T-helper 9 cell (primary cell): ENCODE data around the gene ABHD2.
"Not testable (repeated sequence)": the region's sequence is repeated elsewhere in the genome, so short reads cannot be mapped to it uniquely, and the experiment has no call there.

Experiments used
- DNase-seq: peaks from one replicate; pipeline ENCODE4 v3.0.0-alpha.2; 2020

Gene ABHD2

GRCh38 chr15:89099968-89100367 is 11.7 kb downstream of the ABHD2 start:
- no peak for DNase-seq

GRCh38 chr15:89101302-89102193 is 13.3 kb downstream of the ABHD2 start:
- no peak for DNase-seq

GRCh38 chr15:89103481-89104171 is 15.4 kb downstream of the ABHD2 start:
- DNase-seq: no peak

DNA sequence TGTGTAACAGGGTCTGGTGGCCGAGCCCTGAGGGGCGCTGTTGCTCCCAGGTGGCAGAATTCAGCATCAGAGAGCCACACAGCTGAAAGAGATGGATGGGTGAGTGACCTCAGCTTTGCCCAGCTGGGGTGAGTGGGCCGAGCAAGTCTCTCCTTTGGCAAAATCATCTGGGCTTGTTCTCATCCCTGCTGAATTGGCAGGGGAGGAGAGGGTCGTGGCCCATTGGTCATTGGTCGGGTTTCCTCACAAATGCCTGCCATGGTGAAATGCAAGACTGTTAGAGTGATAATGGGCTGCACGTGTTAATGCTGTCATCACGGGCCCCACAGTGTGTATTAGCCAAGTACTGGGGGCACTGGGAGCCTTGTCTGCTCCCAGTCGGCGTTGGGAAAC is 15.9 kb downstream of the ABHD2 start:
- DNase-seq: no peak

DNA sequence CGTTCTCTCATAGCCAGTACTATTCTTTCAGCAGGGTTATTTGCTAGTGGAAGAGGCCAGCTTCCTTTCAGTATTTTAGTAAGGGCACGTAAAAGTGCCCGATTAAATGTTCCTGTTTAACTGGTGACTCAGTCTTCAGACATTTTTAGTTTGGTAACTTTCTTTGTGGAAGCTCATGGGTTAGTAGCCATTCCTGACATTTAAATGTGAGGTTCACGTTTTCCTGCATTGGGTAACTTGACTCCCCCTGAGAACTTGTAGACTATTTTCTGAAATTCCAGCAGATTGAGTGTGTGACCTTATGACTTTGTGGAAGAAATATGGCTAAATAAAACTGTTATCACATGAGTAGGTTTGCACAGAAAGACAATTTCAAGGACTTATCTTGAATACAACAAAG is 16.9 kb downstream of the ABHD2 start:
- DNase-seq: no peak

GRCh38 chr15:89106200-89106599 is 17.9 kb downstream of the ABHD2 start:
- no peak for DNase-seq

GRCh38 chr15:89107984-89108383 is 19.7 kb downstream of the ABHD2 start:
- DNase-seq: no peak

DNA sequence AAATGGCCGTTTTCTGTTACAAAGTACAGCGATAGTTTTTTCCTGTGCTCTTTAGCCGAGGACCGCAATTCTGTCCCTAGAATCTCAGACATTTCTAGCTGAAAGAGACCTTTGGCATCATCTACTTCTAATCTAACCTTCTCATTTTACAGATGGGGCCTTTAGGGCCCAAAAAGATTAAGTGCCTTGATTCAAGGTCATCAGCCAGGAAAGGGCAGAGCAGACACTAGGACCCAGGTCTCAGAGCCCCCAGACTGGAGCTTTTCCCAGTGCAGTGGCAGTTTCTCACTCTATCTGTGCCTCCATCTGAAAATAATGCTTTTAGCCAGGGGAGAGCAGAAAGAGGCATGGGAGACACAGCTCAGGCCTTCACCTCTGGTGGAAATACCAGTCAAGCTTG is 20.6 kb downstream of the ABHD2 start:
- no peak for DNase-seq

- no peak for DNase-seq
Observed at GRCh38 chr15:89109238-89109637, 21.0 kb downstream of the ABHD2 start.

- no peak for DNase-seq
Observed at GRCh38 chr15:89110060-89110459, 21.8 kb downstream of the ABHD2 start.

DNA sequence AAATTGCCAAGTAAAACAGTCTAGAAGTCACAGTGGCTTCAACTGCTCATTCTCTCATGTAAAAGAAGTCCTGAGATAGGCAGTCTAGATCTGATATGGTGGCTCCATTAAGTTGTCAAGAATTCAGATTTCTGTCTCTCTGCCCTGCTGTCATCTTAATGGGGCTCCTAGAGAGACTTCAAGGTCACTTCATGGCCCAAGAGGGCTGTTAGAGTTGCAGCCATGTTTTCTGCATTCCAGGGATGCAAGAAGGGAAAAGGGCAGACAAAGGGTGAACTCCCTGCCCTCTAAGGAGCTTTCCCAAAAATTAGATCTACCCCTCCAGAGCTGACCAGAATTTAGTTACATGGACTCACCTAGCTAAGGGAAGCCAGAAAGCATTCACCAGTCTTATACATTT is 23.1 kb downstream of the ABHD2 start:
- no peak for DNase-seq

DNA sequence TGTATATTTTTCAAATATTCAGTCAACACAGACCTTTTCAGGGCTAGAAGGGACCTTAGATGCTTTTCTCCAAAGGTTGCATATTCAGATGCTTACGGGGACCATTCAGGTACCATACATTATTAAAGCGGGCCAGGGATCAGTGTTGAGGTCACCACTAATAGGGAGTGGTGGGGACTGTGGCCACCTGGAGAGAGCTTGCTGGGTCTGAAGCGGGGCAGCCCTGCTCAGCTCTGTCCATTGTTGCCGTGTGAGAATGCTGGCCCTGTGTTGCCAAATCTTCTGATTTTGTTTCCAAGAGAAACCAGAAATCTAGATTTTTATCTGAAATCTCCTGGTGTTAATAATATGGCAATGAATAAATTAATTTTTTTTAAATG is 23.7 kb downstream of the ABHD2 start:
- DNase-seq: no peak

GRCh38 chr15:89112341-89112971 is 24.2 kb downstream of the ABHD2 start:
- no peak for DNase-seq

- no peak for DNase-seq
Observed at GRCh38 chr15:89113296-89114024, 25.2 kb downstream of the ABHD2 start.

GRCh38 chr15:89114990-89115389 is 26.7 kb downstream of the ABHD2 start:
- DNase-seq: no peak

DNA sequence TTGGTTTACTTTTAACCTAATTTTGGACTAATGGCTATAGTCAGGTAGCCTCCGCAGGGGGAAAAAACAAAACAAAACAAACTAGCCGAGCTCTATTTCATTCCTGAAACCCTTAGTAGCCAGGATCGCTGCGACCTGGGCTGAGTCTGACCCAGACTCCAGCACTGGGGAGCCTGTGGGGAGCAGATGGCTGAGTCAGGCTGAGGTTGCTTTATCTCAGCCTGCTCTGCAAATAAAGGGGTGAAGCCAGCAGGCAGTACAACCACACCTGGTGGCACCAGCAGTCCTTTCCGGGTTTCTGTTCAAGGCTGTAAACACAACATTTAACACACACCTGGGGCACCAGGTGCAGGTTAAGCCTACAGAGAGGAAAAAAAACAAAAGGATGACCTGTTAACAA is 27.3 kb downstream of the ABHD2 start:
- DNase-seq: no peak

GRCh38 chr15:89116404-89116803 is 28.1 kb downstream of the ABHD2 start:
- DNase-seq: no peak

DNA sequence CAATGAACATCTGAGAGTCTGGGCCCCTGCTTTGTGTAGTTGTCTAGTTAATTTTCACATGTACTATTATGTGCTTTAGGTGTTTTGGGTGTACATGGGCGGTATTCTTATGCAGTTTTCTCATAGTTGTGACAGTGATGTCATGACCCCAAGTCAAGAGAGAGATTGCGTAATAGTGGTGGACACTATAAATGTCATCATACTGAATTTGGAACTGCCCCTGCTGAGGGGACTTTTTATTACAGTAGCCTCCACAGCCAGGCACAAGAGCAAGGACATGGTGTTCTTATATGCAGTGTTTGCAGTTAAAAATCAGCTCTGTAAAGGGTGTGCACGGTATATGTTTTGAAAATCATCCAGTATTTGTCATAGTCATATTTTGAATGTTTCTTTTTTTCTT is 29.5 kb downstream of the ABHD2 start:
- DNase-seq: no peak

DNA sequence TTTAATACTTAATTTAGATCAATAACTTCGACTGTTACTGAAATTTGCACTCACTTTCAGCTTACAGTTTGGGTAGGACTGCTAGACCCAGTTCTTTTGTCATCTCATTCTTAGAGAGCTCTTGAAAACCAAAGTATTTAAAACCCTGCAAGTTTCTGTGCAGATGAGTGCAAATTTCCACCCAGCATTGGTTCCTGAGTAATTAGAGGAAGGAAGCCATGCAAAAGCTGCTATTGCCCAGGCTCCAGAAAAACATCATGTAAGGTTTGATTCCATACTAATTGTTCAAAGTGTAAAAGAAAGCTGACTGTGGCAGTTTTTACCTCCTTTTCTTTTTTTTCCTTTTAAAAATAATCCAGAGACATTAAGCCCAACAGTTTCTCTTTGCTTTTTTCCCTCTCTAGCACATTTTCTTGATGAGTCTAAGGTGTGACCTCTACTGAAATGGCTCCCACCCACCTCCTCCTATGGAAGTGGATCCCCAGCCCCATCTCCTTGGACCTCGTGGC is 30.3 kb downstream of the ABHD2 start:
- no peak for DNase-seq

DNA sequence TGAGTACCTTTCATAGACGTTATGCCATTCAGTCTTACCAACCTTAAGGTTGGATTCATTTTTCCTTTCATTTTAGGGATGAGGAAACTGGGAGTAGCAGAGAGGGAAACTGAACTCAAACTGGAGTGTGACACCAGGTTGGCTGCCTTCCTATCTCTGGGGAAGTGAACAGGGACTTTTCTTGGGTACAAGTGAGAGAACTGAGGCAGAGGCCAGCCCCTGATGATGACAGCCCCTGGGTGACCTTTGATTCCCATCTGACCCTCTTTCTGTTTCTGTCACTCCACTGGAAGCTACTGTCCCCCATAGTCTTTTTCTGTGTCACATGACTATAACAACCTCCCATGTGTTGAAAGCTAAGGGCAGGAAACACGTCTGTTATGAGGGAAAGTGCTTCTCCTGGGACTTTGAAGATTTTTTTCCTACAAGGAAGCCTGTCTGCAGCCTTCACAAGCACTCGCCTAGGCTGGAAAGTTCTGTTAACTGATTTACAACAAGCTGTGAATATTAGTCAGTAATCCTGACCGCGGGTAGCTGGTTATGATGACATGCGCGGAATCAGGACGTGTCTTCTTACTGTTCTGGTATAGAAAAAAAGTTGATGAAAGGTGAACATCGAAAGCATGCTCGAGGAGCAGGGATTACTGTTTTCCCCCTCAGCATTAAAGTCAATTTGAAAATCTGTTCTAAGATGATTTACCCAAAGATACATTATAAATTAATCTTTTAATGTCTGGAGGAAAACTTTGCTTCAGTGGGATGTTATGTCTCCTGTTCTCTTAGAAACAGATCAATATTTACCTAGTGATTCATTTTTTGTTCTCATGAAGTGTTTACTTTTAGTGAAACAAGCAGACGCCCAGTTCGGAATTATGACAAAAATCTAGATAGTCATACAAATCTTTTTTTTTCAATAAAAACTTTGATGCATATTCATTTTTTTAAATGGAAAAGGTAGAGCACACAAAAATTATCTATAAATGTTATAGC is 31.5 kb downstream of the ABHD2 start:
- no peak for DNase-seq

- not testable (repeated sequence) for DNase-seq
Observed at GRCh38 chr15:89120479-89121000, 32.3 kb downstream of the ABHD2 start.
